MV-4-11 (cell line): ENCODE results near the gene GHITM.

Experiments
- DNase-seq: peaks from one replicate; lab custom pipeline; 2025; lab: John Stamatoyannopoulos, UW

The GHITM gene

GRCh38 chr10:84200537-84201243 lies 61.4 kb downstream of the GHITM start:
- no peak for DNase-seq

- DNase-seq, result no peak
Measured at GRCh38 chr10:84201244-84201606, 61.9 kb downstream of the GHITM start.

- no peak for DNase-seq
Measured at GRCh38 chr10:84201682-84202081, 62.4 kb downstream of the GHITM start.

DNA sequence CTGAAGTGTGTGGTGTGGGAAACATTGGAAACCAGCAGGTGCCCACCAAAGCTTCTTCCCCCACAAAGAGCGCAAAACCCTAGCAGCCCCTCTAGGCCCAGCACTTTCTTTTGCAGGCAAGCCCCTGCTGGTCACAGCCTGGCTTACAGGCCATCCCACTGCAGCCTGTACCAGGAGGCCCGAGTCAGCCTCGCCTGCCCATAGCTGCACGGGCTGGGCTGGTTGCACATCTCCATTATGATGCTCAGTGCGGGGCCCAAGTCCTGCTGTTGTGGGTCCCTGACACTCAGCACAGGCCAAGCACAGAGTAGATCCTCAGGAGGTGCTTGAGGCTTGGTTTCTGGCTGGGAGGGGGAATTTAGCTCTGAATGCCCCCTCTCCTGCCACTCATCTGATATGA lies 63.0 kb downstream of the GHITM start:
- no peak for DNase-seq
